BLaER1 treated with 17β-estradiol and CSF1 and Interleukin-3, amounts not matched to agents 10 nM and 100 nM (cell line): Measurements from ENCODE around the gene DOCK8.
"Not testable (repeated sequence)": the region's sequence is repeated elsewhere in the genome, so short reads cannot be mapped to it uniquely, and the experiment has no call there.

Source experiments
- H3K27ac ChIP-seq, 11 experiments: shearing (Covaris generic); formaldehyde crosslinking; 2 replicates each; pipeline ENCODE4 v1.8.1; 2022
- H3K27me3 ChIP-seq, 11 experiments: shearing (Covaris generic); formaldehyde crosslinking; 2 replicates each; pipeline ENCODE4 v1.8.1; 2022
- H3K36me3 ChIP-seq, 11 experiments: shearing (Covaris generic); formaldehyde crosslinking; 2 replicates each; pipeline ENCODE4 v1.8.1; 2022
- H3K4me1 ChIP-seq, 10 experiments: shearing (Covaris generic); formaldehyde crosslinking; 2 replicates each; pipeline ENCODE4 v1.8.1; 2022
- H3K4me2 ChIP-seq, 11 experiments: shearing (Covaris generic); formaldehyde crosslinking; 2 replicates each; pipeline ENCODE4 v1.8.1; 2022
- H3K4me3 ChIP-seq, 10 experiments: shearing (Covaris generic); formaldehyde crosslinking; 2 replicates each; pipeline ENCODE4 v1.8.1; 2022
- H3K9ac ChIP-seq, 11 experiments: shearing (Covaris generic); formaldehyde crosslinking; 2 replicates each; pipeline ENCODE4 v1.8.1; 2022
- H3K9me3 ChIP-seq, 11 experiments: shearing (Covaris generic); formaldehyde crosslinking; replicated peaks in 1 of 11; 2 replicates each; pipeline ENCODE4 v1.8.1; 2022
- H4K20me1 ChIP-seq, 11 experiments: shearing (Covaris generic); formaldehyde crosslinking; 2 replicates each; pipeline ENCODE4 v1.8.1; 2022
- Cebpa-rat ChIP-seq, 11 experiments: shearing (Covaris generic); IDR thresholded peaks; 2 replicates each; pipeline ENCODE4 v1.8.1; 2022

Gene DOCK8

GRCh38 chr9:406886-407654 lies 192.4 kb downstream of the DOCK8 start:
- no peaks in the 10 kb centered on the region for H4K20me1 ChIP-seq
- peaks cover 0 to 4% (median 0%) of the 10 kb centered on the region in 10 experiments; a peak in 1 of 20 replicates for H3K4me1 ChIP-seq
- no peak overlapping the region for H3K9ac ChIP-seq
- H3K9me3 ChIP-seq = peaks cover 0 to 8% (median 0%) of the 10 kb centered on the region in 11 experiments; a peak in 3 of 22 replicates
- no peaks in the 10 kb centered on the region for H3K27me3 ChIP-seq
- H3K4me3 ChIP-seq = no peak overlapping the region
- H3K36me3 ChIP-seq = peaks cover 11 to 96% (median 58%) of the 10 kb centered on the region in 11 experiments; a peak in 20 of 22 replicates
- H3K27ac ChIP-seq = no peak overlapping the region
- no peak for TF ChIP-seq Cebpa-rat (IDR thresholded peaks at IDR 0.05)
- no peak overlapping the region for H3K4me2 ChIP-seq

- H3K27me3 ChIP-seq, H3K9ac ChIP-seq, H3K4me3 ChIP-seq, H3K9me3 ChIP-seq, H3K4me2 ChIP-seq, H3K4me1 ChIP-seq, H4K20me1 ChIP-seq, H3K27ac ChIP-seq: not testable (repeated sequence)
- H3K36me3 ChIP-seq = peaks cover 5 to 97% (median 45%) of the 10 kb centered on the region in 11 experiments; a peak in 20 of 22 replicates
Observed at GRCh38 chr9:409655-410054, 195.0 kb downstream of the DOCK8 start.

- no peaks in the 10 kb centered on the region for H3K27me3 ChIP-seq
- H3K36me3 ChIP-seq = peaks cover 0 to 96% (median 18%) of the 10 kb centered on the region in 11 experiments; a peak in 13 of 22 replicates
- H3K4me3 ChIP-seq = no peak overlapping the region
- H3K9ac ChIP-seq = no peak overlapping the region
- H3K27ac ChIP-seq = no peak overlapping the region
- H3K9me3 ChIP-seq = no peaks in the 10 kb centered on the region
- H4K20me1 ChIP-seq = no peaks in the 10 kb centered on the region
- no peaks in the 10 kb centered on the region for H3K4me1 ChIP-seq
- no peak for TF ChIP-seq Cebpa-rat (IDR thresholded peaks at IDR 0.05)
- H3K4me2 ChIP-seq = no peak overlapping the region
Observed at GRCh38 chr9:414595-414994, 199.9 kb downstream of the DOCK8 start.

- Histone ChIP-seq H3K36me3 (peaks cover 0 to 99% (median 37%) of the 10 kb centered on the region in 11 experiments; a peak in 16 of 22 replicates), H4K20me1 (no peaks in the 10 kb centered on the region), H3K9me3 (no peaks in the 10 kb centered on the region), H3K4me2 (no peak overlapping the region), H3K4me3 (no peak overlapping the region), H3K4me1 (no peaks in the 10 kb centered on the region), H3K9ac (no peak overlapping the region), H3K27ac (no peak overlapping the region), H3K27me3 (no peaks in the 10 kb centered on the region)
- no peak for TF ChIP-seq Cebpa-rat (IDR thresholded peaks at IDR 0.05)
Observed at GRCh38 chr9:419571-420171, 205.0 kb downstream of the DOCK8 start.

GRCh38 chr9:421896-422295 lies 207.2 kb downstream of the DOCK8 start:
- Histone ChIP-seq H3K36me3 (peaks cover 0 to 100% (median 41%) of the 10 kb centered on the region in 11 experiments; a peak in 16 of 22 replicates), H3K4me2 (no peak overlapping the region), H3K9ac (no peak overlapping the region), H3K9me3 (no peaks in the 10 kb centered on the region), H4K20me1 (no peaks in the 10 kb centered on the region), H3K4me3 (no peak overlapping the region), H3K27ac (no peak overlapping the region), H3K27me3 (no peaks in the 10 kb centered on the region), H3K4me1 (no peaks in the 10 kb centered on the region)
- no peak for TF ChIP-seq Cebpa-rat (IDR thresholded peaks at IDR 0.05)

GRCh38 chr9:426264-426663 lies 211.6 kb downstream of the DOCK8 start:
- H3K27ac ChIP-seq = no peak overlapping the region
- H3K4me1 ChIP-seq = no peaks in the 10 kb centered on the region
- no peak for TF ChIP-seq Cebpa-rat (IDR thresholded peaks at IDR 0.05)
- H3K9ac ChIP-seq = no peak overlapping the region
- H3K4me3 ChIP-seq = no peak overlapping the region
- H3K27me3 ChIP-seq = no peaks in the 10 kb centered on the region
- H3K4me2 ChIP-seq = no peak overlapping the region
- H4K20me1 ChIP-seq = no peaks in the 10 kb centered on the region
- no peaks in the 10 kb centered on the region for H3K9me3 ChIP-seq
- peaks cover 0 to 100% (median 46%) of the 10 kb centered on the region in 11 experiments; a peak in 17 of 22 replicates for H3K36me3 ChIP-seq

GRCh38 chr9:426976-427375 lies 212.3 kb downstream of the DOCK8 start:
- H3K36me3 ChIP-seq = peaks cover 3 to 100% (median 46%) of the 10 kb centered on the region in 11 experiments; a peak in 19 of 22 replicates

GRCh38 chr9:431701-432100 lies 217.0 kb downstream of the DOCK8 start:
- Histone ChIP-seq H3K27me3 (no peaks in the 10 kb centered on the region), H3K36me3 (peaks cover 13 to 99% (median 84%) of the 10 kb centered on the region in 11 experiments; a peak in 21 of 22 replicates), H3K9ac (no peak overlapping the region), H3K4me2 (no peak overlapping the region), H3K4me3 (no peak overlapping the region), H3K9me3 (no peaks in the 10 kb centered on the region), H3K4me1 (no peaks in the 10 kb centered on the region), H3K27ac (no peak overlapping the region), H4K20me1 (no peaks in the 10 kb centered on the region; a peak in 1 of 22 replicates)
- no peak for TF ChIP-seq Cebpa-rat (IDR thresholded peaks at IDR 0.05)

More at GRCh38 chr9:426976-427375, 212.3 kb downstream of the DOCK8 start:
- Histone ChIP-seq H3K4me2 (no peak overlapping the region), H3K9ac (no peak overlapping the region), H3K9me3 (no peaks in the 10 kb centered on the region), H3K27ac (no peak overlapping the region), H3K4me1 (no peaks in the 10 kb centered on the region), H3K27me3 (no peaks in the 10 kb centered on the region), H4K20me1 (no peaks in the 10 kb centered on the region), H3K4me3 (no peak overlapping the region)
- no peak for TF ChIP-seq Cebpa-rat (IDR thresholded peaks at IDR 0.05)

- peaks cover 7 to 99% (median 77%) of the 10 kb centered on the region in 11 experiments; a peak in 20 of 22 replicates for H3K36me3 ChIP-seq
- no peak for TF ChIP-seq Cebpa-rat (IDR thresholded peaks at IDR 0.05)
- no peak overlapping the region for H3K9ac ChIP-seq
- H3K4me2 ChIP-seq = no peak overlapping the region
- H3K4me3 ChIP-seq = no peak overlapping the region
- no peaks in the 10 kb centered on the region for H3K27me3 ChIP-seq
- no peaks in the 10 kb centered on the region for H3K9me3 ChIP-seq
- no peaks in the 10 kb centered on the region for H3K4me1 ChIP-seq
- no peak overlapping the region for H3K27ac ChIP-seq
- H4K20me1 ChIP-seq = peaks cover 0 to 3% (median 0%) of the 10 kb centered on the region in 11 experiments; a peak in 2 of 22 replicates
Observed at GRCh38 chr9:436482-436881, 221.8 kb downstream of the DOCK8 start.
